ENCODE results near the gene SURF6.
"Not testable (repeated sequence)": the region's sequence is repeated elsewhere in the genome, so short reads cannot be mapped to it uniquely, and the experiment has no call there.

SURF6 gene

DNA sequence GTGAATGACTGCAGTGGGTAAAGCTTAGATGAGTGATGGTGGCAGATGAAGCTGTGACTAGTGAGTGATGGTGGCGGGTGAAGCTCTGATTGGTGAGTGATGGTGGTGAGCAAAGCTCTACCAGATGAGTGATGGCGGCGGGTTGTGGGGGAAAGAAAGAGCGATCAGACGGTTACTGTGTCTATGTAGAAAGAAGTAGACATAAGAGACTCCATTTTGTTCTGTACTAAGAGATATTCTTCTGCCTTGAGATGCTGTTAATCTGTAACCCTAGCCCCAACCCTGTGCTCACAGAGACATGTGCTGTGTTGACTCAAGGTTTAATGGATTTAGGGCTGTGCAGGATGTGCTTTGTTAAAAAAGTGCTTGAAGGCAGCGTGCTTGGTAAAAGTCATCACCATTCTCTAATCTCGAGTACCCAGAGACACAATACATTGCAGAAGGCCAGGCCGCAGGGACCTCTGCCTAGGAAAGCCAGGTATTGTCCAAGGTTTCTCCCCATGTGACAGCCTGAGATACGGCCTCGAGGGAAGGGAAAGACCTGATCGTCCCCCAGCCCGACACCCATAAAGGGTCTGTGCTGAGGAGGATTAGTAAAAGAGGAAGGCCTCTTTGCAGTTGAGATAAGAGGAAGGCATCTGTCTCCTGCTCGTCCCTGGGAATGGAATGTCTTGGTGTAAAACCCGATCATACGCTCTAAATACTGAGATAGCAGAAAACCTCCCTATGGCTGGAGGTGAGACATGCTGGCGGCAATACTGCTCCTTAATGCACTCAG, 52.5 kb downstream of the SURF6 start:
- not testable (repeated sequence) for DNase-seq

DNA sequence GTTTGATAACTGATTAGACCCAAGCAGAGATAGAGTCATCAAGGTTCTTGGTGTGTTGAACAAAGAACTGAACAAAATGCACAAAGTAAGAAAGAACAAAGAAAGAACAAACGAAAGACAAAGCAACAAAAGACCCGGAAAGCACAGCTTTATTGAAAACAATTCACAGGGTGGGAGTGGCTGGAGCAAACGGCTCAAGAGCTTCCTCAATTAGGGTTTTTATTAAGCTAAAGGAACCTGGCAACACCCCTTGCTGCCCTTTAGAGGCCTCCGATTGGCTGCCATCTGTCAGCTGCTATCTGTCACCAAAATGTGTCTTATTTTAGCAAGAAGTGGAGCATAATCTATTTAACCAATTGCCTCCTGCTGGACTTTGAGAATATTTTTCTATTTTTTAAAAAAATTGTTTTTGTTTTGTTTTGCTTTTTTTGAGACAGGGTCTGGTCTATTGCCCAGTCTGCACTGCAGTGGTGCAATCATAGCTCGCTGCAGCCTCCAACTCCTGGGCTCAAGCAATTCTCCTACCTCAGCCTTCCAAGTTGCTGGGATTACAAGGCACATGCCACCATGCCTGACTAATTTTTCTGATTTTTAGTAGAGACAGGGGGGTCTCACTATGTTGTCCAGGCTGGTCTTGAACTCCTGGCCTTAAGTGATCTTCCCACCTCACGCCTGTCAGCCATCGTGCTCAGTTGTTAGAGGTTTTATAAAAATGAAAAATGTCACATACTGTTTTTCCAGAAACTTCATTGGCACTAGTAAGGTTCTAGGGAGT, 53.3 kb downstream of the SURF6 start:
- DNase-seq = no peak

DNA sequence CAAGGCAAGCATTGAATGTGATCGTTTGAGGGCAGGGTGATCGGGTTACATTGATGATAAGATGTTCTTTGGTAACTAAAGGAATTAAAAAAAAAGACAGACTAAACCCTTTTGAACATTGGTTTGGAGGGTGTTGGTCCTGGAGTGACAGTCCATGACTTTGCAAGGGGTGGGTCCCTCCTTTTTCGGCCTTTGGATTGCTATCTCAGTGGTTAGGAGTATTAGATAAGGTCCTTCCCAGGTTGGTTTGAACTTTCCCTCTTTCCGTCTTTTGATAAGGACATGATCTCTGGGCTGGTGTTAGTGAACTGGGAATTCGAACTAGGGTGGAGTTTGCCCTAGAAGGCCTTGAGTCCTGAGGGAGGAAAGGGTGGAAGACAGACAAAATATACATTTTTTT, 55.6 kb downstream of the SURF6 start:
- DNase-seq = no peak
